ENCODE results near the gene FBP1.

FBP1 gene

DNA sequence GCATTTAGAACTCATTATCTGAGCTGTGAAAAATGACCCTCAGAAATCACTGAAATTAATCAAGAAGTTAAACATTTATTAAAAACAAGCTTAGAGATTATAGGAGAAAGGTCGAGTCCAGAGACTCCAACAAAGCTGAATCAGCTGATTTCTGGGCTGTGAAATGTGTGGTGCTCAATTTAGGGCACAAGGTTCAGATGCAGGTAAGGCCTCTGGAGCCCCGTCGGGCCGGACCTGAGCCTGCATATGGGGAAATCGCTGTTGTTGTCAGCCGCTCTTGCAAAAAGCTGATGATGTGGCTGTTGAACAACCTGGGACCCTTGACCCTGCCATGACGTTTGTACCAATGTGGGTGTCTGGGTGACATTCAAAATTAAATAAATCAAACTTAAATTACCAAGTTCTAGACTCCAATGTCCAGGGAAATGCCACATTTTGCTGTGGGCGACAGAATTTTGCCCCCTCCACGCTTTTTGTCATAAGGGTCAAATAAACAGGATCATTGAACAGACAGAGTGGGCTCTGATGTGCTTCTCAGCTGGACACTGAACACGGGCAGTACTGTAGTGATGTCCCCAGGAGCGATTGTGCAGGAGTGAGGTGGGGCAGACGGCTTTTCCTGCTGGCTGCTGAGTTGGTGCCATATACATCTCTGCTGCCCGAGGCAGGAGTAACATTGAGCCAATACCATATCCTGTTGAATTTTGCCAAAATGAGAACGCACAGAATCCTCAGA lies 27.2 kb upstream of the FBP1 start:
- H3K4me3 Mint-ChIP-seq: no peak overlapping the region
- peaks cover 11% of the 10 kb centered on the region for H3K4me1 Mint-ChIP-seq (ENCODE audit: low read depth)
- no peaks in the 10 kb centered on the region for H3K36me3 Mint-ChIP-seq (ENCODE audit: low read depth)
- no peaks in the 10 kb centered on the region for H3K9me3 Mint-ChIP-seq
- DNase-seq: no peak
- H3K27ac Mint-ChIP-seq: no peak overlapping the region
- H3K27me3 Mint-ChIP-seq: peaks cover 8% of the 10 kb centered on the region

DNA sequence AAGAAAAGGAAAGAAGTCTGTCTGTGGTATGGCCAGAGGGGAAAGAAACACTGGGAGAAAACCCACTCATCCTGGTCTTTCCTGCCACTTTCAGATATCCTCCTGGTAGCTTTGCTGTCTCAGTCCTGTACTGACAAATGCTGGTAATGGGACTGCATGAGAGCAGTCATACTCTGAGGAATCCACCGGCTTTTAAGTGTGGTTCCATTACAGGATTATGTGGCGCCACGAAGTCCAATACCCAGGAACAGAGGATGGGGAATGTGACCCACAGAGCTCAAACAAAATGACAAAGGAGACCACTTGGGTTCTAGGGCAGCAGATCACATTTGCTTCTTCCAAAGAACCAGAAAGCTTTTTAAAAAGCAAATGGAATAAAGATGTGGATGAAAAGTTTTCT lies 26.3 kb upstream of the FBP1 start:
- H3K4me3 Mint-ChIP-seq: no peak overlapping the region
- no peaks in the 10 kb centered on the region for H3K9me3 Mint-ChIP-seq
- H3K4me1 Mint-ChIP-seq (ENCODE audit: low read depth): peaks cover 11% of the 10 kb centered on the region
- H3K27ac Mint-ChIP-seq: no peak overlapping the region
- DNase-seq: no peak
- H3K27me3 Mint-ChIP-seq: peaks cover 8% of the 10 kb centered on the region
- H3K36me3 Mint-ChIP-seq (ENCODE audit: low read depth): no peaks in the 10 kb centered on the region

GRCh38 chr9:94664801-94665200 lies 25.5 kb upstream of the FBP1 start:
- no peak for DNase-seq
- no peak overlapping the region for H3K27ac Mint-ChIP-seq
- H3K36me3 Mint-ChIP-seq (ENCODE audit: low read depth): no peaks in the 10 kb centered on the region
- H3K4me3 Mint-ChIP-seq: no peak overlapping the region
- no peaks in the 10 kb centered on the region for H3K9me3 Mint-ChIP-seq
- peaks cover 9% of the 10 kb centered on the region for H3K4me1 Mint-ChIP-seq (ENCODE audit: low read depth)
- peaks cover 8% of the 10 kb centered on the region for H3K27me3 Mint-ChIP-seq

DNA sequence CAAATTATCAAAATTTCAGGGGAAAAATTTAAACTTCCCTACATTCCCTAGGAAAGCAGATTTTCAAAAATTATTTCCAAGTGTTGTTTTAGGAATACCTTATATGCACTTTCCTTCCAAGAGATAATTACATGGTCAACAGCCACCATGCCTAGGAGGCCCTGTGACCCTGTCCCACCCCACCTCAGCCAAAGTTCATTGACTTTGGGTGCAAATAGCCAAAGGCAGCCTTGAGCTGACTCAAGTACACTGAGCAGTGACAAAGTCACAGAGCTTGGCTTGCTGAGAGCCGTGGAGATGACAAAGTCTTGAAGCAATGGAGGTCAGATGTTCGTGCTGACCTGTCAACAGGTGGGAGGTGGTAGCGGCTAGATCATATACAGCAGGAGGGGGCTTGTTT lies 24.3 kb upstream of the FBP1 start:
- Mint-ChIP-seq H3K27ac (no peak overlapping the region), H3K27me3 (peaks cover 8% of the 10 kb centered on the region), H3K36me3 (ENCODE audit: low read depth) (no peaks in the 10 kb centered on the region), H3K9me3 (no peaks in the 10 kb centered on the region), H3K4me1 (ENCODE audit: low read depth) (peaks cover 2% of the 10 kb centered on the region), H3K4me3 (no peak overlapping the region)
- no peak for DNase-seq

- H3K27ac Mint-ChIP-seq: no peak overlapping the region
- no peak overlapping the region for H3K4me3 Mint-ChIP-seq
- no peaks in the 10 kb centered on the region for H3K9me3 Mint-ChIP-seq
- H3K4me1 Mint-ChIP-seq (ENCODE audit: low read depth): no peaks in the 10 kb centered on the region
- peaks cover 8% of the 10 kb centered on the region for H3K27me3 Mint-ChIP-seq
- DNase-seq: no peak
- H3K36me3 Mint-ChIP-seq (ENCODE audit: low read depth): no peaks in the 10 kb centered on the region
These were observed 23.8 kb upstream of the FBP1 start for GRCh38 chr9:94663140-94663539.

DNA sequence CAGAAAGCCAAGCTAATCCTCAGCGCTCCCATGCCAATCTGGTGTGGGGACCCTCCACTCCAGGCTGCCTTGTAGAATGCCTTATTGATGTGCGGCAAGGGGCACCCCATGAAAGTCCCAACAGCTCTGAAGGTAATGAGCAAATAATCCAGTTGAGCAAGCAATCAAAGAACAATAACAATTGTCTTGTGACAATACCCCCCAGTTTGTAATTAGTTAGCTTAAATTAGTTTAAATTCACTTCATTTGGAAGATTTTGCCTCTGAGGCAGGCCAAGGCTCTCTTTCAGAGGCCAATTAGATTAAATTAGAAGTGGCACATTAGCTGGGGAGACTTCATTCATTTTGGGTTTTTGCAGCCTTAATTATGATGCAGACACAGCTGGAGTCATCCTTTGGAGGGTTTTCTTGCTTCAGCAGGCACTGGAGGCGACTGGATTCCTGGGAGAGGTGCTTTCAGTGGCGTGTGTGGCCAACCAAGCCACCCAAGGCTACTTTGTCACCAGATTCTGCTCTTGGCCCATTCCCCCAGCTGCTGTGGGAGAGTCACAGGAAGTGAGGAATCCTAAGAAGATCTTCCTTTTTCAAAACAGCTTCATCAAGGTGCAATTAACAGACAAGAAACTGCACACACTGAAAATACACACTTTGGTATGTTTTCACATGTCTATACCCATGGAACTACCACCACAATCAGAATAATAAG lies 17.9 kb upstream of the FBP1 start:
- H3K27ac Mint-ChIP-seq: no peak overlapping the region
- H3K9me3 Mint-ChIP-seq: no peaks in the 10 kb centered on the region
- H3K4me3 Mint-ChIP-seq: no peak overlapping the region
- H3K4me1 Mint-ChIP-seq (ENCODE audit: low read depth): peaks cover 21% of the 10 kb centered on the region
- H3K27me3 Mint-ChIP-seq: no peaks in the 10 kb centered on the region
- H3K36me3 Mint-ChIP-seq (ENCODE audit: low read depth): no peaks in the 10 kb centered on the region
- no peak for DNase-seq

DNA sequence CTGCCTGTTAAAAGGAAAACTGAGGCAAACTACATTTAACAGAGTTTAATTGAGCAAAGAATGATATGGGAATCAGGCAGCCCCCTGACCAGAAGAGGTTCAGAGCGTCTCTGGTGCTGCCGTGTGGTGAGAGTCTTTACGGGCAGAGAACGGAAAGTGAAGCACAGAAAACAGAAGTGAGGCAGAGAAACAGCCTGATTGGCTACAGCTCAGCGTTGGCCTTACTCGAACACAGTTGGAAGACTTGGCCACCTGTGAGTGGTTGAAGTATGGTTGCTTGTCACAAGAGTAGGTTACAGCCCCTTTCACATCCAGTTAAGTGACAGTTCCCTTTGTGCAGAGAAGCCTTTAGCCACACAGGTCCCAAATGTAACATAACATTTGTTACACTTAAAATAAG lies 16.9 kb upstream of the FBP1 start:
- peak overlapping the region; percentile 64 for H3K27ac Mint-ChIP-seq
- peak overlapping the region; percentile 60 for H3K4me3 Mint-ChIP-seq
- peak; percentile 36 for DNase-seq
- H3K9me3 Mint-ChIP-seq: no peaks in the 10 kb centered on the region
- H3K36me3 Mint-ChIP-seq (ENCODE audit: low read depth): no peaks in the 10 kb centered on the region
- H3K4me1 Mint-ChIP-seq (ENCODE audit: low read depth): peaks cover 21% of the 10 kb centered on the region
- H3K27me3 Mint-ChIP-seq: no peaks in the 10 kb centered on the region

GRCh38 chr9:94655739-94656138 lies 16.4 kb upstream of the FBP1 start:
- H3K9me3 Mint-ChIP-seq: no peaks in the 10 kb centered on the region
- peaks cover 21% of the 10 kb centered on the region for H3K4me1 Mint-ChIP-seq (ENCODE audit: low read depth)
- H3K27ac Mint-ChIP-seq: peak overlapping the region; percentile 64
- peak overlapping the region; percentile 60 for H3K4me3 Mint-ChIP-seq
- no peaks in the 10 kb centered on the region for H3K36me3 Mint-ChIP-seq (ENCODE audit: low read depth)
- H3K27me3 Mint-ChIP-seq: no peaks in the 10 kb centered on the region
- no peak for DNase-seq

DNA sequence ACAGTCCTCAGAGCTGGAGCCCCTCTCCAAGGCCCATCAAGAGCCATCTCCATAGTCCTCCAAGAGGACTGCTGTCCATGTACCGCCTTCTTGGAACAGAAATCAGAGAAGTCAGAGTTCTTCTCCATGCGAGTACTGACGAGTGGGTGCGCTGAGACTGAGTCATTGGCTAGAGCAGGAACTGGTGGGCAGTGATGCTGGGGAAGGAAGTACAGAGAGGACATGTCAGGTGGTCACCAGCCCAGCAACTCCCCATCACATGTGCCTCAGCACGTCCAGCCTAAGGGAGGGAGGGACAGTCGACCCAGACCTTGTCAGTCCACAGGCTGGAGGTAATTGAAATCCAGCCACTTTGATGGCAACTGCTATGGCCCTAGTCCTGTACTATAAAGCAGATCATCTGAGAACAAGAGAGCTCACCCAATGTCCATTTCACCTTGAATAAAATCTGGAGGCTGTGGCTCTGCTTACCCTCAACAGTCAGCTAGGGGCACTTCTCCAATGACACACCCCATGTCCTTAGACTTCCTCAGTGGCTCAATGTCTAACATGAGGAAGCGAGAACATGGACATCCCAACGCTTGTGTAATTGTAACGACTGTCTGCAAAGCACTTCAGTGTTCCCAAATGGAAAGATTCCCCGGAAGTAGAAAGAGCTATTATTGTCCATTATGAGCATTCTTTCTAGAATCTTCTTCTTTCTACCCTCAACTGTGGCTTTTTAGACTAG lies 15.0 kb upstream of the FBP1 start:
- H3K27me3 Mint-ChIP-seq: no peaks in the 10 kb centered on the region
- H3K36me3 Mint-ChIP-seq (ENCODE audit: low read depth): no peaks in the 10 kb centered on the region
- H3K4me3 Mint-ChIP-seq: no peak overlapping the region
- DNase-seq: no peak
- H3K4me1 Mint-ChIP-seq (ENCODE audit: low read depth): peaks cover 21% of the 10 kb centered on the region
- H3K27ac Mint-ChIP-seq: no peak overlapping the region
- no peaks in the 10 kb centered on the region for H3K9me3 Mint-ChIP-seq

- no peaks in the 10 kb centered on the region for H3K9me3 Mint-ChIP-seq
- H3K27ac Mint-ChIP-seq: no peak overlapping the region
These were observed 11.6 kb upstream of the FBP1 start for GRCh38 chr9:94650949-94651348.

DNA sequence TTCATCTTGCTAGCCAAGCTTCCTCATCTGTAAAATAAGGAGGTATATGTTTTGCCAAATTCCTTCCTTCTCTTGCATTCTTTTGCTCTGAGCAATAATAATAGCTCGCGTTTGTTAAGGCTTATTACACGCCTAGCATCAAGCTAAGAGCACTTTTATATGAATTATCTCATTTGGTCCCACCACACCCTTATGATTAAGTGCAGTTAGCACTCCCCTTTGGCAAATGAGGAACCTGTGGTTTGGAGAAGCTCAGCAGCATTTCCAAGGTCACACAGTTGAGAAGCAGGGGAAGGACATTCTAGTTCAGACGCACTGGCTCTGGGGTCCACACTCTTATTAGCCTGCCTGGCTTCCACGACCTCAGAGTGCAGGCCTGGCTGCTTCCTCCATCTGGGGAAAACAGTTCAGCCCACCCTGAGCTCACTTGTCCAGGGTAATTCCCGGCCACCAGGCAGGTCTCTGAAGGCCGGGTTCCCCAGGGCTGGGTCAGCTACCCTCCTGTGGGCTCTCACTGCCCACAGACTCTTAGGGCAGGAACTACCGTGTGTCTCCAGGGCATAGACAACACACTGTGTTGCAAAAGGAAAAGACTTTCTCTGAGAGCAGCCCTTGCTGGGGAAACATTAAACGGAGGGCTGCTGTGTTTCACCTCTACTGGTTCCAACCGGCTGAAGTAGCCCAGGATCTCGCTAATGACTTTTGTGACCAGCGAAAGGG lies 9.9 kb upstream of the FBP1 start:
- H3K4me1 Mint-ChIP-seq (ENCODE audit: low read depth): peaks cover 2% of the 10 kb centered on the region
- H3K27me3 Mint-ChIP-seq: no peaks in the 10 kb centered on the region
- no peak for DNase-seq
- H3K9me3 Mint-ChIP-seq: no peaks in the 10 kb centered on the region
- H3K27ac Mint-ChIP-seq: no peak overlapping the region
- no peak overlapping the region for H3K4me3 Mint-ChIP-seq
- no peaks in the 10 kb centered on the region for H3K36me3 Mint-ChIP-seq (ENCODE audit: low read depth)

More at GRCh38 chr9:94650949-94651348, 11.6 kb upstream of the FBP1 start:
- no peak overlapping the region for H3K4me3 Mint-ChIP-seq
- H3K36me3 Mint-ChIP-seq (ENCODE audit: low read depth): no peaks in the 10 kb centered on the region
- no peaks in the 10 kb centered on the region for H3K27me3 Mint-ChIP-seq
- peaks cover 11% of the 10 kb centered on the region for H3K4me1 Mint-ChIP-seq (ENCODE audit: low read depth)
- no peak for DNase-seq

- Mint-ChIP-seq H3K4me3 (no peak overlapping the region), H3K27me3 (no peaks in the 10 kb centered on the region), H3K27ac (no peak overlapping the region), H3K36me3 (ENCODE audit: low read depth) (no peaks in the 10 kb centered on the region), H3K9me3 (no peaks in the 10 kb centered on the region), H3K4me1 (ENCODE audit: low read depth) (no peaks in the 10 kb centered on the region)
- DNase-seq: no peak
These were observed 8.9 kb upstream of the FBP1 start for GRCh38 chr9:94648185-94648584.

DNA sequence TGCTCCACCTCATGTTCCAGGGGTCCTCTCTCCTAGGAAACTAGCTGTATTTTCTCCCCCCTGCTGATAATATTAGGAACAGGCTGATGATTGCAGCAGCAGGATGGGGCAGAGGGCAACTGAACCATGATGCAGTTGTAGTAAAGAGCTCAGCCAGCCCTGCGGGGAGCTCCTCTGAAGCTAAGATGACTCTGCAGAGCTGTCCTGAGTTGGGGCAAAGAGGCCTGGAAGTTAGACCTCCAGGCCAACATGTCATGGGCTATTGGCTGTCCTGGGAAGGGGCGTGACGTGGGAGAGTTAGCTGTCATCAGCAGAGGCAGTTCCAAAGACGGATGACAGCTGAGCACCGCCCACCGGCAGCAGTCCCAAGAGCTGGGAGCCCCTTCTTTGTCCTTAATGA lies 6.6 kb upstream of the FBP1 start:
- no peaks in the 10 kb centered on the region for H3K36me3 Mint-ChIP-seq (ENCODE audit: low read depth)
- no peaks in the 10 kb centered on the region for H3K27me3 Mint-ChIP-seq
- H3K4me3 Mint-ChIP-seq: no peak overlapping the region
- H3K9me3 Mint-ChIP-seq: no peaks in the 10 kb centered on the region
- DNase-seq: no peak
- H3K27ac Mint-ChIP-seq: no peak overlapping the region
- H3K4me1 Mint-ChIP-seq (ENCODE audit: low read depth): no peaks in the 10 kb centered on the region

DNA sequence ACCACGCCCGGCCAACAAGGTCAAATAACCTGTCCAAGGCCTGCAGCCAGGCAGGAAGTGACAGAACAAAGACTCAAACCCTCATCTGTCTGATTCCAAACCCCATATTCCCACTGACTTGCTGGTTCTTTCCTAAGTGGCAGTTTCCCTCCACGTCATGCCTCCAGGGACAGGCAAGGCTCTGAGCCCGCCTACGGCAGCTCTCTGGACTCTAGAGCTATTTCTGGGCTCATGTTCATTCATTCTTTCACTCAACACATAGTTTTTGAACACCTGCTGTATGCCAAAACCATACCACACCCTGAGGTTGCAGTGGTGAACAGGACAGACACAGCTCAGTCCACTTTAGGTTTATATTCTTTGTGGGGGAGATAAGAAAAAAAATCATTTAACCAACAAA lies 5.2 kb upstream of the FBP1 start:
- Mint-ChIP-seq H3K9me3 (no peaks in the 10 kb centered on the region), H3K27me3 (no peaks in the 10 kb centered on the region), H3K4me1 (ENCODE audit: low read depth) (peaks cover 6% of the 10 kb centered on the region), H3K27ac (no peak overlapping the region), H3K36me3 (ENCODE audit: low read depth) (no peaks in the 10 kb centered on the region), H3K4me3 (no peak overlapping the region)
- DNase-seq: no peak

Measured in activated T-cell treated with anti-CD3 and anti-CD28 coated beads, Interleukin-2, amount 50 U/mL, for 24 hours (primary cell).